Ascending aorta (tissue), 2 donors: ENCODE data around the gene SEPTIN6. TPM values are rescaled to one million over a fixed set of nuclear protein-coding genes. Genes with fewer than 3 reads are reported as not detected.

Experiments
- DNase-seq, 2 donors: peaks; one replicate each; pipeline ENCODE4 v3.0.0-alpha.2; 2019; ENCODE audit warnings: low spot score in 2 of 2
- H3K27ac ChIP-seq, 2 donors: fragments of 200-600 bp; sonication (generic); one replicate each; pipeline ENCODE4 v1.5.1; 2016 to 2017; ENCODE audit warnings: mild to moderate bottlenecking in 1 of 2
- H3K27me3 ChIP-seq: fragments of 200-600 bp; sonication (generic); one replicate; pipeline ENCODE4 v1.5.1; 2017
- H3K36me3 ChIP-seq, 2 donors: fragments of 200-600 bp; sonication (generic); one replicate each; pipeline ENCODE4 v1.5.1; 2016
- H3K4me1 ChIP-seq, 2 donors: fragments of 200-600 bp; sonication (generic); one replicate each; pipeline ENCODE4 v1.5.1; 2016 to 2017; ENCODE audit warnings: mild to moderate bottlenecking in 1 of 2
- H3K4me3 ChIP-seq, 2 donors: fragments of 200-600 bp; sonication (generic); one replicate each; pipeline ENCODE4 v1.5.1; 2016 to 2017; ENCODE audit warnings: mild to moderate bottlenecking in 1 of 2
- H3K9me3 ChIP-seq, 2 donors: fragments of 200-600 bp; sonication (generic); one replicate each; pipeline ENCODE4 v1.5.1; 2016
- CTCF ChIP-seq, 3 experiments: fragments of 200-600 bp in 2 of 3; fragments of 450-650 bp in 1 of 3; sonication (generic) in 2 of 3; IDR thresholded peaks; one replicate each; pipeline ENCODE4 v1.5.1; 2016 to 2019; ENCODE audit warnings: antibody characterized with exemption in 3 of 3, mild to moderate bottlenecking in 1 of 3, moderate library complexity in 1 of 3
- intact Hi-C: fragments of 100-400 bp; cut with DNase I; formaldehyde crosslinking; loops from one replicate; pipeline ENCODE4 v1.15.1; 2023
- total RNA-seq: library from RNA; depleted of rRNA; stranded (reverse); fragments of >200 nt; gene quantifications from one replicate; pipeline ENCODE4 v1.1.0, GENCODE V29; 2016

Gene SEPTIN6
- total RNA-seq, result 10.6 TPM

GRCh38 chrX:119693040-119693995 lies at the start of gene SEPTIN6:
Gene SEPTIN6 (minus strand): TSS chrX:119693168. CDS start chrX:119693105, 63 bp downstream.
- H3K36me3 ChIP-seq, result no peaks in the 10 kb centered on the region
- intact Hi-C loops, result no loop called here
- H3K9me3 ChIP-seq, result no peaks in the 10 kb centered on the region
- DNase-seq, result peak; percentile 28 to 77
- no peaks in the 10 kb centered on the region for H3K27me3 ChIP-seq
- H3K4me1 ChIP-seq, result no peaks in the 10 kb centered on the region
- no peak for TF ChIP-seq CTCF (IDR thresholded peaks at IDR 0.05)
- H3K4me3 ChIP-seq, result peak within 1 kb of the TSS; percentile 72 to 82
- peak within 1 kb of the TSS; percentile 12 to 61 for H3K27ac ChIP-seq

GRCh38 chrX:119738742-119739141 lies 45.8 kb upstream of the SEPTIN6 start:
- Histone ChIP-seq H3K27me3 (no peaks in the 10 kb centered on the region), H3K36me3 (no peaks in the 10 kb centered on the region), H3K4me3 (no peak overlapping the region), H3K4me1 (no peaks in the 10 kb centered on the region), H3K9me3 (no peaks in the 10 kb centered on the region), H3K27ac (no peak overlapping the region)
- no peak for TF ChIP-seq CTCF (IDR thresholded peaks at IDR 0.05)
- intact Hi-C loops, result no loop called here
- DNase-seq, result no peak

GRCh38 chrX:119736206-119736764 lies 43.3 kb upstream of the SEPTIN6 start:
- H3K4me1 ChIP-seq, result no peaks in the 10 kb centered on the region
- no peak overlapping the region for H3K4me3 ChIP-seq
- no peak for TF ChIP-seq CTCF (IDR thresholded peaks at IDR 0.05)
- no peaks in the 10 kb centered on the region for H3K9me3 ChIP-seq
- H3K27ac ChIP-seq, result no peak overlapping the region
- intact Hi-C loops, result no loop called here
- no peak for DNase-seq
- no peaks in the 10 kb centered on the region for H3K27me3 ChIP-seq
- H3K36me3 ChIP-seq, result no peaks in the 10 kb centered on the region

- Histone ChIP-seq H3K36me3 (no peaks in the 10 kb centered on the region), H3K4me3 (no peak overlapping the region), H3K9me3 (no peaks in the 10 kb centered on the region), H3K27ac (no peak overlapping the region), H3K27me3 (no peaks in the 10 kb centered on the region), H3K4me1 (no peaks in the 10 kb centered on the region)
- no peak for TF ChIP-seq CTCF (IDR thresholded peaks at IDR 0.05)
- intact Hi-C loops, result no loop called here
- no peak for DNase-seq
Observed at GRCh38 chrX:119735467-119735866, 42.5 kb upstream of the SEPTIN6 start.

GRCh38 chrX:119734897-119735339 lies 42.0 kb upstream of the SEPTIN6 start:
- H3K9me3 ChIP-seq, result no peaks in the 10 kb centered on the region
- TF ChIP-seq CTCF (IDR thresholded peaks at IDR 0.05), result no peak
- no peaks in the 10 kb centered on the region for H3K27me3 ChIP-seq
- H3K4me3 ChIP-seq, result no peak overlapping the region
- no peak for DNase-seq
- intact Hi-C loops, result no loop called here
- H3K36me3 ChIP-seq, result no peaks in the 10 kb centered on the region
- no peaks in the 10 kb centered on the region for H3K4me1 ChIP-seq
- H3K27ac ChIP-seq, result no peak overlapping the region
